Hepatocyte (in vitro differentiated cells): ENCODE measurements around the gene TNNI3. TPM values are rescaled to one million over a fixed set of nuclear protein-coding genes. Genes with fewer than 3 reads are reported as not detected.

Experiments
- DNase-seq: peaks from one replicate; pipeline ENCODE4 v3.0.0-alpha.2; 2016; ENCODE audit warnings: low spot score
- H2AFZ ChIP-seq: fragments of 200-600 bp; sonication (generic); 2 replicates; pipeline ENCODE4 v1.6.0; 2016; ENCODE audit warnings: antibody characterized with exemption, mild to moderate bottlenecking
- H3K27ac ChIP-seq: fragments of 200-600 bp; sonication (generic); 2 replicates; pipeline ENCODE4 v1.5.1; 2016; ENCODE audit warnings: mild to moderate bottlenecking
- H3K27me3 ChIP-seq: fragments of 200-600 bp; sonication (generic); 2 replicates; pipeline ENCODE4 v1.6.1; 2016
- H3K36me3 ChIP-seq: fragments of 200-600 bp; sonication (generic); replicated peaks from 2 replicates; pipeline ENCODE4 v1.5.1; 2016; ENCODE audit warnings: low read depth; ENCODE audit not compliant: insufficient read depth
- H3K4me1 ChIP-seq: fragments of 200-600 bp; sonication (generic); 2 replicates; pipeline ENCODE4 v1.5.1; 2016; ENCODE audit warnings: mild to moderate bottlenecking, moderate library complexity; ENCODE audit not compliant: insufficient read depth
- H3K4me2 ChIP-seq: fragments of 200-600 bp; sonication (generic); 2 replicates; pipeline ENCODE4 v1.6.0; 2016
- H3K4me3 ChIP-seq: fragments of 200-600 bp; sonication (generic); 2 replicates; pipeline ENCODE4 v1.5.1; 2016; ENCODE audit warnings: mild to moderate bottlenecking
- H3K79me2 ChIP-seq: fragments of 200-600 bp; sonication (generic); 2 replicates; pipeline ENCODE4 v1.6.0; 2017; ENCODE audit warnings: mild to moderate bottlenecking
- H3K9me2 ChIP-seq: fragments of 200-600 bp; sonication (generic); replicated peaks from 2 replicates; pipeline ENCODE4 v1.6.0; 2017; ENCODE audit warnings: mild to moderate bottlenecking; ENCODE audit not compliant: insufficient read depth
- H3K9me3 ChIP-seq: fragments of 200-600 bp; sonication (generic); 2 replicates; pipeline ENCODE4 v1.5.1; 2016; ENCODE audit warnings: low read depth, mild to moderate bottlenecking
- H4K20me1 ChIP-seq: fragments of 200-600 bp; sonication (generic); 2 replicates; pipeline ENCODE4 v1.6.0; 2016; ENCODE audit warnings: mild to moderate bottlenecking; ENCODE audit not compliant: insufficient read depth, poor library complexity, severe bottlenecking
- CTCF ChIP-seq: fragments of 200-600 bp; sonication (generic); IDR thresholded peaks from 2 replicates; pipeline ENCODE4 v1.5.1; 2016; ENCODE audit warnings: antibody characterized with exemption, mild to moderate bottlenecking; ENCODE audit not compliant: poor library complexity
- EZH2 ChIP-seq: fragments of 200-600 bp; sonication (generic); IDR thresholded peaks from 2 replicates; pipeline ENCODE4 v1.6.1; 2016; ENCODE audit warnings: antibody characterized with exemption, mild to moderate bottlenecking, borderline replicate concordance
- EZH2phosphoT487 ChIP-seq: fragments of 200-600 bp; sonication (generic); IDR thresholded peaks from one replicate; pipeline ENCODE4 v1.6.1; 2018; ENCODE audit warnings: antibody characterized with exemption, mild to moderate bottlenecking, low read depth, moderate library complexity; ENCODE audit not compliant: unreplicated experiment, severe bottlenecking
- WGBS: methylation state at CpG from one replicate; pipeline ENCODE4 v1.1.6; 2016; ENCODE audit warnings: low lambda C conversion rate; ENCODE audit errors: missing lambda C conversion rate; 5-methylcytosine and 5-hydroxymethylcytosine counted together
- microRNA-seq: library from miRNA; unstranded; fragments of <30 nt; microRNA quantifications from one replicate; pipeline ENCODE4, GENCODE V29; 2017
- polyA plus RNA-seq: library from polyadenylated mRNA; unstranded; fragments of >200 nt; fragmentation: Nextera tagmentation; extraction: Ambion mirVana; gene quantifications from 2 replicates; pipeline ENCODE4 v1.2.1, GENCODE V29; 2016
- small RNA-seq: library from RNA; depleted of rRNA; stranded (forward); fragments of <200 nt; gene quantifications from one replicate; pipeline ENCODE3, GENCODE V24; 2014
- total RNA-seq: library from RNA; depleted of rRNA; stranded (reverse); fragments of >200 nt; gene quantifications from 2 replicates; pipeline ENCODE4 v1.2.3, GENCODE V29; 2014

The TNNI3 gene
- total and polyA plus RNA-seq, 2 experiments from 2014 or later = 1.4 to 2.9 TPM

- Histone ChIP-seq H3K9me3 (no peaks in the 10 kb centered on the region), H3K27me3 (no peaks in the 10 kb centered on the region), H3K36me3 (no peaks in the 10 kb centered on the region), H3K4me1 (no peaks in the 10 kb centered on the region), H3K27ac (no peak overlapping the region), H3K4me2 (no peak overlapping the region), H3K79me2 (peaks cover 31% of the 10 kb centered on the region), H3K9me2 (no peaks in the 10 kb centered on the region), H2AFZ (no peak overlapping the region), H3K4me3 (no peak overlapping the region), H4K20me1 (peaks cover 7% of the 10 kb centered on the region)
- 93% methylated on average over 6 of the region's 6 CpGs for WGBS
- DNase-seq = no peak
- TF ChIP-seq EZH2 (no peak), EZH2phosphoT487 (no peak), CTCF (no peak)
Observed at GRCh38 chr19:55106591-55106990, 50.9 kb downstream of the TNNI3 start.

GRCh38 chr19:55105237-55105636 lies 52.3 kb downstream of the TNNI3 start:
- no peak for TF ChIP-seq EZH2
- TF ChIP-seq EZH2phosphoT487 = no peak
- no peak for TF ChIP-seq CTCF
- H3K4me1 ChIP-seq = no peaks in the 10 kb centered on the region
- no peak overlapping the region for H3K4me3 ChIP-seq
- H3K4me2 ChIP-seq = no peak overlapping the region
- DNase-seq = no peak
- no peaks in the 10 kb centered on the region for H3K9me3 ChIP-seq
- no peaks in the 10 kb centered on the region for H3K36me3 ChIP-seq
- peaks cover 7% of the 10 kb centered on the region for H4K20me1 ChIP-seq
- no peak overlapping the region for H2AFZ ChIP-seq
- WGBS = 92% methylated on average over 2 of the region's 2 CpGs
- H3K9me2 ChIP-seq = no peaks in the 10 kb centered on the region
- H3K79me2 ChIP-seq = peaks cover 28% of the 10 kb centered on the region
- no peaks in the 10 kb centered on the region for H3K27me3 ChIP-seq
- H3K27ac ChIP-seq = no peak overlapping the region

- WGBS = 99% methylated on average over 9 of the region's 9 CpGs
- no peak overlapping the region for H3K27ac ChIP-seq
Observed at GRCh38 chr19:55103190-55103589, 54.3 kb downstream of the TNNI3 start.

More at GRCh38 chr19:55103190-55103589, 54.3 kb downstream of the TNNI3 start:
- Histone ChIP-seq H3K9me3 (no peaks in the 10 kb centered on the region), H3K4me2 (no peak overlapping the region), H2AFZ (no peak overlapping the region), H3K9me2 (no peaks in the 10 kb centered on the region), H4K20me1 (peaks cover 7% of the 10 kb centered on the region), H3K4me1 (no peaks in the 10 kb centered on the region), H3K79me2 (peaks cover 17% of the 10 kb centered on the region), H3K36me3 (no peaks in the 10 kb centered on the region), H3K27me3 (no peaks in the 10 kb centered on the region), H3K4me3 (no peak overlapping the region)
- DNase-seq = no peak
- TF ChIP-seq EZH2phosphoT487 (no peak), CTCF (no peak), EZH2 (no peak)

Small RNA genes lying within 50 kb of the gene (microRNA-seq; reads per million reads assigned to microRNA genes)
- gene MIR7975 = not detected

Small RNA genes lying within 50 kb of the gene (small RNA-seq; reads per million reads assigned to genes)
- gene MIR7975 = not detected
- not detected for gene RF01210

Other genes with a start within 250 kb of the TNNI3 start
- gene NLRP7, start 210.2 kb downstream of the TNNI3 start, total RNA-seq = not detected in 2 replicates
- gene NLRP7, start 210.2 kb downstream of the TNNI3 start, polyA plus RNA-seq = not detected in 2 replicates
- gene NLRP2, start 191.4 kb downstream of the TNNI3 start, total RNA-seq = 37.1 and 40.2 TPM in 2 replicates
- 16.5 and 22.1 TPM in 2 replicates for gene NLRP2, start 191.4 kb downstream of the TNNI3 start, polyA plus RNA-seq
- gene GP6, start 119.5 kb downstream of the TNNI3 start, total RNA-seq = 0.07 TPM in 1 of 2 replicates, not detected in the other
- 0.24 and 0.93 TPM in 2 replicates for gene GP6, start 119.5 kb downstream of the TNNI3 start, polyA plus RNA-seq
- 14.5 and 17.3 TPM in 2 replicates for gene RDH13, start 94.6 kb downstream of the TNNI3 start, total RNA-seq
- gene RDH13, start 94.6 kb downstream of the TNNI3 start, polyA plus RNA-seq = 17.7 and 21.9 TPM in 2 replicates
- gene EPS8L1, start 81.9 kb downstream of the TNNI3 start, total RNA-seq = 20.5 and 25.7 TPM in 2 replicates
- 33.8 and 49.6 TPM in 2 replicates for gene EPS8L1, start 81.9 kb downstream of the TNNI3 start, polyA plus RNA-seq
- gene PPP1R12C, start 40.1 kb downstream of the TNNI3 start, total RNA-seq = 69.7 and 71.8 TPM in 2 replicates
- 74.5 and 83.6 TPM in 2 replicates for gene PPP1R12C, start 40.1 kb downstream of the TNNI3 start, polyA plus RNA-seq
- gene TNNT1, start 8.5 kb downstream of the TNNI3 start, total RNA-seq = 9.6 and 11.5 TPM in 2 replicates
- gene TNNT1, start 8.5 kb downstream of the TNNI3 start, polyA plus RNA-seq = 32.1 and 86.4 TPM in 2 replicates
- 0.17 and 1.9 TPM in 2 replicates for gene DNAAF3, start 8.9 kb upstream of the TNNI3 start, total RNA-seq
- gene DNAAF3, start 8.9 kb upstream of the TNNI3 start, polyA plus RNA-seq = 3.8 and 4.9 TPM in 2 replicates
- 0.60 and 1.4 TPM in 2 replicates for gene SYT5, start 22.6 kb upstream of the TNNI3 start, total RNA-seq
- 0.86 and 0.98 TPM in 2 replicates for gene SYT5, start 22.6 kb upstream of the TNNI3 start, polyA plus RNA-seq
- 30.9 and 31.5 TPM in 2 replicates for gene PTPRH, start 51.8 kb upstream of the TNNI3 start, total RNA-seq
- 7.2 and 7.3 TPM in 2 replicates for gene PTPRH, start 51.8 kb upstream of the TNNI3 start, polyA plus RNA-seq
- 18.6 and 21.1 TPM in 2 replicates for gene TMEM86B, start 71.0 kb upstream of the TNNI3 start, total RNA-seq
- 48.6 and 62.3 TPM in 2 replicates for gene TMEM86B, start 71.0 kb upstream of the TNNI3 start, polyA plus RNA-seq
- gene PPP6R1, start 101.3 kb upstream of the TNNI3 start, total RNA-seq = 37.1 and 39.5 TPM in 2 replicates
- 76.0 and 79.3 TPM in 2 replicates for gene PPP6R1, start 101.3 kb upstream of the TNNI3 start, polyA plus RNA-seq
- gene HSPBP1, start 122.4 kb upstream of the TNNI3 start, total RNA-seq = 31.5 and 33.9 TPM in 2 replicates
- gene HSPBP1, start 122.4 kb upstream of the TNNI3 start, polyA plus RNA-seq = 52.2 and 54.5 TPM in 2 replicates
- 3.3 and 13.2 TPM in 2 replicates for gene BRSK1, start 126.3 kb upstream of the TNNI3 start, total RNA-seq
- 2.4 and 2.7 TPM in 2 replicates for gene BRSK1, start 126.3 kb upstream of the TNNI3 start, polyA plus RNA-seq
- 10.6 and 25.4 TPM in 2 replicates for gene TMEM150B, start 167.6 kb upstream of the TNNI3 start, total RNA-seq
- gene TMEM150B, start 167.6 kb upstream of the TNNI3 start, polyA plus RNA-seq = 8.1 and 9.2 TPM in 2 replicates
- gene KMT5C, start 182.1 kb upstream of the TNNI3 start, total RNA-seq = 13.6 and 22.8 TPM in 2 replicates
- gene KMT5C, start 182.1 kb upstream of the TNNI3 start, polyA plus RNA-seq = 23.6 and 38.0 TPM in 2 replicates
- 0.20 and 0.50 TPM in 2 replicates for gene COX6B2, start 197.0 kb upstream of the TNNI3 start, total RNA-seq
- 4.5 and 7.8 TPM in 2 replicates for gene COX6B2, start 197.0 kb upstream of the TNNI3 start, polyA plus RNA-seq
- not detected in 2 replicates for gene GARIN5B, start 205.5 kb upstream of the TNNI3 start, total RNA-seq
- gene GARIN5B, start 205.5 kb upstream of the TNNI3 start, polyA plus RNA-seq = 0.18 TPM in 1 of 2 replicates, not detected in the other
- 1.4 and 4.4 TPM in 2 replicates for gene IL11, start 212.7 kb upstream of the TNNI3 start, total RNA-seq
- gene IL11, start 212.7 kb upstream of the TNNI3 start, polyA plus RNA-seq = 6.6 and 8.5 TPM in 2 replicates
- not detected in 2 replicates for gene TMEM190, start 219.1 kb upstream of the TNNI3 start, total RNA-seq
- gene TMEM190, start 219.1 kb upstream of the TNNI3 start, polyA plus RNA-seq = 6.6 and 13.0 TPM in 2 replicates
- 1.8 and 9.1 TPM in 2 replicates for gene TMEM238, start 226.6 kb upstream of the TNNI3 start, total RNA-seq
- 29.6 and 39.2 TPM in 2 replicates for gene TMEM238, start 226.6 kb upstream of the TNNI3 start, polyA plus RNA-seq
- 604 and 984 TPM in 2 replicates for gene RPL28, start 228.2 kb upstream of the TNNI3 start, total RNA-seq
- gene RPL28, start 228.2 kb upstream of the TNNI3 start, polyA plus RNA-seq = 410 and 437 TPM in 2 replicates